Stimulated activated CD8-positive, alpha-beta memory T cell treated with anti-CD3 and anti-CD28 coated beads, Interleukin-7, amount 100 ng/mL, for 48 hours (primary cell): Measurements from ENCODE around the gene CST7.
"Not testable (repeated sequence)": the region's sequence is repeated elsewhere in the genome, so short reads cannot be mapped to it uniquely, and the experiment has no call there.

Experiments used
- DNase-seq, 2 donors: peaks; one replicate each; pipeline ENCODE4 v3.0.0-alpha.2; 2020; ENCODE audit warnings: low read depth in 1 of 2; ENCODE audit errors: extremely low read depth in 1 of 2

Gene CST7, protein sequence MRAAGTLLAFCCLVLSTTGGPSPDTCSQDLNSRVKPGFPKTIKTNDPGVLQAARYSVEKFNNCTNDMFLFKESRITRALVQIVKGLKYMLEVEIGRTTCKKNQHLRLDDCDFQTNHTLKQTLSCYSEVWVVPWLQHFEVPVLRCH

DNA sequence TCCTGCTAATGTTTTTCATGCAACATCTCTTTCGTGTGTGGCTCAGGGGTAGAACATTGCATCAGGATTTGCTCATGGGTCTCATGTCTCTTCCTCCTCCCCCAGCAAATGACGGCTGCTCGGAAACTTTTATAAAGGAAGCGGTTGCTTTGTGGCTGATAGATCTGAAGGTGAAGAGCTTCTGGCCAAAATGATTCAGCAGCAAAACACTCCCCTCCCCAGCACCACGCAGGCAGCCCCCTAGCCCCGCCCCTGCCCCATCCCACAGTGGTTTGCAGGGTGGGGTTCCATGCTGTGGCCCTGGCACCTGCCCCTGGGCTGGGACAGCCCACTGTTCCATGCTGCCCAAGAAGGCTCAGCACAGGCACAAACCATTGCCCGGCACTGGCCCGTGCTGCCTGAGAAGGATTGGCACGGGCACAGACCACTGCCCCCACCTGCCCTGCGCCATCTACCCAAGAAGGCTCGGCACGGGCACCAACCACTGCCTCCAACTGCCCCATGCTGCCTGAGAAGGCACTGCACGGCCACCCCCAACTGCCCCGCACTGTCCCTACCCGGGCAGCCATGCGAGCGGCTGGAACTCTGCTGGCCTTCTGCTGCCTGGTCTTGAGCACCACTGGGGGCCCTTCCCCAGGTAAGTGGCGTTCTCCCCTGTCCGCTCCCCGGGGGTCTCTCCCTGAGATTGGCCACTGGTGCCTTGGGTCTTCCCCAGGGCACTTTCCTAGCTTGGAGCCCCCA lies at the start of gene CST7:
Gene CST7 (plus strand): TSS at position 331 of the 741 bp plus-strand sequence. CDS start 237 bp downstream, at position 568.
- peak; percentile 78 to 90 for DNase-seq

DNA sequence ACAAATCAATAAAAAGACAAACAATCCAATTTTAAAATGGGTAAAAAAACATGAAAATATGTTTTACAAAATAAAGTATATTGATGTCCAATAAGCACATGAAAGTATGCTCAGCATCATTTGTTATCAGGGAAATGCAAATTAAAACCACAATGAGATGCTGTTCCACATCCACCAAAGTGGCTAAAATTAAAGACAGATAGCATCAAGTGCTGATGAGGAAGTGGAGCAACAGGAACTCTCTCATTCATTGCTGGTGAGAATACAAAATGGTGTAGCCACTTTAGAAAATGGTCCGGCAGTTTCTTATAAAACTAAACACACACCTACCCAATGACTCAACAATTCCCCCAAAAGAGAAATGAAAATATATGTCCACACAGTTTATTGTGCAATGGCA lies 42.3 kb upstream of the CST7 start:
- DNase-seq: no peak

DNA sequence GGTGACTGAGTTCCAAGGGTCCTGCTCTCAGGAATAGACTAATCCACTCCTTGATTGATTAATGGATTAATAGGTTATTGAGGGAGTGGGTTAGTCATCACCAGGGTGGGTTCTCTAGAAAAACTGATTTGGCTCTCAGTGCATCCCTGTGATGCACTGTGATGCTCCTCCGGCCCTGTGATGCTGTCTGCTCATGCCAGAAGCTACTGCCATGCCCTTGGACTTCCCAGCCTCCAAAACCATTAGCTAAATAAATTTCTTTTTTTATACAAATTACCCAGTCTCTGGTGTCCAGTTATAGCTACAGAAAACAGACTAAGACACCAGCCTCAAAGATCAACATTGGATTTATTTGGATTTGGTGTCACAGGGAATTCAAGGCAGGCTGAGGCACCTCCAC lies 40.4 kb upstream of the CST7 start:
- DNase-seq: no peak

DNA sequence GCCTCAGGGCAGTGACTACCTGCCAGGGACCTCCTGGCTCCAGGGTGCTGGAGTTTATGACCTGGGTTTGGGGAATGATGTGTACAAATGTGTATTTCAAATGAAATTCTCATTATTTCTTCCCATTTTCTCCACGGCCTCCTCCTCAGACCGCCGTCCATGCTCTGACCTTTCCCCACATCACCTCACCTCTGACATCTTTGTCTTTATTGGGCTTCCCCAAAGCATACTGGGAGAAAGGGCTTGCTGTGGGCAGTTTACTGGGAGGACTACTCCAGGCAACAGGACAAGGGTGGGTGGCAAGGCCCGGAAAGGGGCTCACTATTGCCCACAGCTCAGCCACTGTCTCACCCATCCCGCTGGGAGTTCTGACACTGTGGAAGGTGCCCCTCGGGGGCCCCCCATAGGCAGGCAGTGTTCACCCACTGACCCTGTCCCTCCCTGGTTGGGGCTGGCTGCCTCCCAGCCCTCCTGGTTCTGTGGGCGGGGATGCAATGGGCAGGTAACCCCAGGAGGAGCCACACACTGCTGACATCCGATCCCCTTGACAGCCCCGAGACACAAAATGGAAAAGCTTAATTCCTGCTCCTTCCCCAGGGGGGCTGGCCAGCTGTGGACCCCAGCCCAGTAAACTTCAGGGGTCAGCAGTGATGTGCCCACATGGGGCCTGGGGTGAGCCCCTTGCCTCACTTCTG lies 39.8 kb upstream of the CST7 start:
- no peak for DNase-seq

DNA sequence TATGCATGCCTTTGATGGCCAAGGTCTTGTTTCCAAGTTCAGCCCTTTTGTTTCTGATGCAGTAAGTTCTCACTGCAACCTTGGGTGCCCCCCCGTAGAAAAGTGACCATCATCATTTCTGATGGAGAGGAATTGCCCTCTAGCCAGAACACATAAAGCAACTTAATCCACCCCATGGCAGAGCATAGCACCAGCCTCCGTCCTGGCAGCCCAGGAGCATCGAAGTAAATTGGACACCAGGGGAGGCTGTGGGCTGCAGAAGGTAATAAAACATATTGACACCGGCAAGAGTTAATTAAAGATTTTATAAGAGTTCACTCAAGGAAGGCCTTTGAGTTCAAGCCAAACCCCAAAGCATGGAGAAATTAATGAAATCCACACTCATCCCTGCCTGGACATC lies 39.2 kb upstream of the CST7 start:
- no peak for DNase-seq

DNA sequence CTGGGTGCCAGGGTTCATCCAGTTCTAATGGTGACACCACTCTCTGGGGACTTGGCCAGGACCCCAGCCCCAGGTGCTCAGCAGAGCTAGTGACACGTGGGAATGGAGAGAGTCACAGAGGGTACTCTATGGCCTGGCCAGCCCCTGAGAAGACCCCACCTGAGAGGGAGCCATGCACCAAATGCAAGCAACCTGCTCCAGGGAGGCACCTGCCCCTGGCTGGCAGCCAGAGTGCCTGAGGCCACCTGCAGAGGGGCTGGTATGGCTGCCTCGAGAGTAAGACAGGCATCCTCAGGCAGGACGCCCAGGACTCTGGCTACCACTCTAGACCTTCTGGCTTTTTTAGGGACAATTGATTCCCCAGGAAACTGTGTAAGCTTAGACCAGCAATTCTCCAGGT lies 38.6 kb upstream of the CST7 start:
- DNase-seq: no peak

DNA sequence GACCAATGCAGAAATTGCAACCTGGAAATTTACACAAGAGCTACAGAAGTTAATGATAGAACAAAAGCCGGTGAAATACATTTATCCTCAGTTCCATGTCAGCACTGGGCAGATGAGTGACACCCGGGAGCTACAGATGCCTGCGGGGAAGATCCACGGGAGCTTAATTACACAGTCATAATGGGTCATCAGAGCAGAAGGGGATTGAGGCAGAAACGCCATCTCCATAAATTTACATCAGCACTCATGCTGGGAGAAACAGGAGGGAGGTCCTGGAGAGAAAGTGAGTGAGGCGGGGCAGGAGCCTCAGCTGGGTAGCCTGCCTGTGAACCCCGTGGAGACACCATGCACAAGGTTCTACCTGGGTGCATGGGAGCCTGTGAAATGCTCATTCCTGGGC lies 37.6 kb upstream of the CST7 start:
- no peak for DNase-seq

DNA sequence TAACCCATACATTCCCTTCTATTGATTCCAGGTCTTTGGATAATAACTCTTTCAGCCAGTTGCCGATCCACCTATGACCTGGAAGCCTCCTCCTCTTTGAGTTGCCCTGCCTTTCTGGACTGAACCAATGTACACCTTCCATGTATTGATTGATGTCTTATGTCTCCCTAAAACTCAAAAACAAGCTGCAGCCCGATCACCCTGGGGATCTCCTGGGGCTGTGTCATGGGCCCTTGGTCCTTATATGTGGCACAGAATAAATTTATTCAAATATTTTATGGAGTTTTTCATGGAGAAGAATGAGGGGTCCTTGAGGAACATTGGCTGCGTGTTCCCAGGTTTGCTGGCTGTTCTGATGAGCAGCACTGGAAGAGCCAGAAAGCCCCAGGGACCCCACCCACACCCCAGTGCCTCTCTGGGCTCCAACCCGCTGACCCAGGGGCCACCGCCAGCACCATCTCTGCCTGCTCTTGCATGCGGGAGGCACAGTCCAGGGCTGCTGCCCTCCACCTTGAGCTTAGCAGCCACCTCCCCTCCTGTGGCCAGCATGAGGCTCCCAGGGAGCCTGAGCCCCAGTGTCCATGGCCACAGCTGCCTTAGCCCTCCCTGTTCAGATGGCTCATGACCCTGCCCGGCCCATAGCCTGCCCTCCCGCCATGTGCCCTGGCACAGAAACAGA lies 36.5 kb upstream of the CST7 start:
- no peak for DNase-seq

DNA sequence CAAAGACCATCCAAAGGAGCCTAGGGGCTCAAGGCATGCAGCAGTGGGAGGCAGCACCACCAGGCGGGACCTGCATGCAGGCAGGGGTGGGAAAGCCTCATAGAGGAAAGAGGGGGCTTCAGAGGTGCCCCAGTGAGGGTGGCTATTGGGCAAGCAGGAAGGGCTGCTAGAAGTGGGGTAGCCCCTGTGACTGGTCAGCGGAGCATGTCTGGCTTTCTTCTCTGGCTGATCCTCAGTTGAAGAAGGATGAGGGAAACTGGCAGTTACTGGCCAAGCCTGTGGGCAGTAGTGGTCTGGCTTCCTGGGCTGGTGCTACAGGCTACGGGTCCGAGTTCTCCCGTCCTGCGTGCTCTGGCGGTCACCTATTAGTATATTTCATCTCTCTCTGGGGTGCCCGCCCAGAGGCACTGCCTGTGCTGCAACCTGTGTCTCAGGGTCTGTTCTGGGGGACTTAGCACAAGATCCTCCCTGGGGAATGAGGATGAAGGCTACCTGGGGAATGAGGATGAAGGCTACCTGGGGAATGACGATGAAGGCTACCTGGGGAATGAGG lies 35.9 kb upstream of the CST7 start:
- no peak for DNase-seq

DNA sequence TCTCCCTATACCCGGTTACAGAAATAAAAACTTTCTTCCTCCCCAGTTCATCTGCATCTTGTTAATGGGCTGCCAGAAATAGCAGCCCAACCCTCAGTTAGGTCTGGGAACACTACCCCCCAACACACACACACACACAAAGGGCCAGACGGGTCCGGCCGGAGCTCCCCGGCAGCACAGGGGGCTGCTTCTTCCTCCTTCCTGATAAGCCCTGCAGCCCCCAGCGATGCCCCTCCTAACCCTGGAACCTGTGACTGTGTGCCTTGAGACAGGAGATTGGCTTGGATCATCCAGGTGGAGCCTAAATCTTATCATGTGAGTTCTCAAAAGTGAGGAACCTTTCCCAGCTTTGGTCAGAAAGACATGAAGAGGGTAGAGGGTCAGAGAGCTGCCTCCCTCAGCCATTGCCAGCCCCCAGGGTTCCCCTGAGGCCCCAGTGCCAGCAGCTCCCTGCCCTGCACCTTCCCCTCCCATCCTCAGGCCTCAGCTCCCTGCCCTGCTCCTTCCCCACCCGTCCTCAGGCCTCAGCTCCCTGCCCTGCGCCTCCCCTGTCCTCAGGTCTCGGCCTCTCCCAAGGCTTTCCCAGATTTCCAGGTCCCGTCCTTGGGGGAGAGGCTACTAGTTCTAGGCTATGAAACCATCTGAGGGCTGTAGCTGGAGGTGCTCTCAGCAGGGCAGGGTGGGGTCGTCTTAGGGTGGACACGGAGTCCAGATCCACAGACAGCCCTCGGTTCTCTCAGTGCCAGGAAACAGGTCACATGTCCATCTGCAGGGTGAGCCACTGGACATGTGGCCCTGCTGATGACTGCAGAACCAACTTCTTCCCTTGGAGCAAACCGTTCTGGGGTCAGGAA lies 34.5 kb upstream of the CST7 start:
- DNase-seq: no peak

DNA sequence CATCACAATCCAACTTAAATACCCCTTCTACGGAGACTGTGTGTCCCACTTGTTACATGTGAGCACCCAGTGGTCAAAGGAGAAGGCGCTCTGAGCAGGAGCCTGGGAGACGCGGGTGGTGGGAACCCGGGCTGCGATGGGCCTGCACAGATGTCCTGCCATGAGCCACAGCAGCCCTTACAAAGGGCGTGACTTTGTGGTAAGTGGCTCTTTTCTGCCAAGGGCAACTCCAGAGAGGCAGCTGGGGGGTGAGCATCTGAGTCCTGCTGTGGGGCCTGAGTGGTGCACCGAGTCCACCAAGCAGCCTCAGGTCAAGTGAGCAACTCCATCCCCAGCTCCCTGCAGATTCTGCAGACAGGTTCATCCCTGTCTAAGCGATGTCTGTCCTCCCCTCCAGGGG lies 33.6 kb upstream of the CST7 start:
- DNase-seq: no peak

DNA sequence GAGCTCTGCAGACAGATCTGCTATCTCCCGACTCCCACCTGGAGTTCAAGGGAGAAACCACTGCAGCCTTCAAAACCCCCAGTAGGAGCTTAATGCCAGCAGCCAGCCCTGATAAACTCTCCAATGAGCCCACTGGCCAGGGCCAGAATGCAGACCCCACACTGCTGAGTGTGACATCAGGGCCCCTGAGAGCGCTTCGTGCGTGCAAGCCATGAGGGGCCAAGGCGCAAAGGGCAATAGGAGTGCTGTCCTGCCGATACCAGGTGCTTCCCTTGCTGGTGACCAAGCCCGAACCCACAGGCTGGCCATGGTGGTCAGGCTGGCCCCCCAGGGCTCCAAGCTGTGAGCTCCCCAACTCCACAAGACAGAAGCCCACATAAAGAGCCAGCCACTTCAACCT lies 33.2 kb upstream of the CST7 start:
- no peak for DNase-seq

DNA sequence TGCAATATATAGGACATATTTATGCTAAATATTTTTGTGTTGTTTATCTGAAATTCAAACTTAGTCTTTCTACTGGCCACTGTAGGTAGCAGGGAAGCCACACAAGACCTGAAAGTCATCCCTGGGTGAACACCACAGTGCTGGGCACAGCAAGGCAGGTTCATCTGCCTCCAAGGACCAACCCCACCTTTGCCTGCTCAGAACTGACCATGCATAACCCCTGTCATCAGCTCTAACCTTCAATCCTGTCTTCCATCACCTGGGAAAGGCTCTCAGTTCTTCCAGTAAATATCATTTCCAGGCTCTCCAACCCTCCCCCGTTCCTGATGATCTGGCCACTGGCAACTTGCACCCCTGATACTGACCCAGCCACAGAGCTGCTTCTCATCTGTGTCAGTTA lies 32.7 kb upstream of the CST7 start:
- DNase-seq: no peak

DNA sequence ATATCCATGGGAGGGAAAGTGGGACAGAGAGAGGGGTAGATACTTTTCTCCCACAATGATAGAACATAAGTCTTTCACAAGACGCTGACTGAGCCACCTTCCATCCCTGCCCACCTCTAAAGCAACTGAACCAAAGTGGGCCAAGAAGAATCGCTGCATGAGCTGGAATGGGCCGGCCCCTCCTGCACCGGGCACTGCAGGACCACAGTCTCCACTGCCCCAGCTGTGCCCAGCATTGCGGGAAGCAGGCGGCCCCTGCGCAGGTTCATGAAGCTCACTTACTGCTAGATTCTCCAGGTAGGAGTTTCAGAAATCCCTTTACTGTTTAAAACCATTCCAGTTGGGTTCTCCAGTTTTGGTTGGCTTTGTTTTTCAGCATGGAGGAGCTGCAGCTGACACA lies 32.0 kb upstream of the CST7 start:
- DNase-seq: no peak

DNA sequence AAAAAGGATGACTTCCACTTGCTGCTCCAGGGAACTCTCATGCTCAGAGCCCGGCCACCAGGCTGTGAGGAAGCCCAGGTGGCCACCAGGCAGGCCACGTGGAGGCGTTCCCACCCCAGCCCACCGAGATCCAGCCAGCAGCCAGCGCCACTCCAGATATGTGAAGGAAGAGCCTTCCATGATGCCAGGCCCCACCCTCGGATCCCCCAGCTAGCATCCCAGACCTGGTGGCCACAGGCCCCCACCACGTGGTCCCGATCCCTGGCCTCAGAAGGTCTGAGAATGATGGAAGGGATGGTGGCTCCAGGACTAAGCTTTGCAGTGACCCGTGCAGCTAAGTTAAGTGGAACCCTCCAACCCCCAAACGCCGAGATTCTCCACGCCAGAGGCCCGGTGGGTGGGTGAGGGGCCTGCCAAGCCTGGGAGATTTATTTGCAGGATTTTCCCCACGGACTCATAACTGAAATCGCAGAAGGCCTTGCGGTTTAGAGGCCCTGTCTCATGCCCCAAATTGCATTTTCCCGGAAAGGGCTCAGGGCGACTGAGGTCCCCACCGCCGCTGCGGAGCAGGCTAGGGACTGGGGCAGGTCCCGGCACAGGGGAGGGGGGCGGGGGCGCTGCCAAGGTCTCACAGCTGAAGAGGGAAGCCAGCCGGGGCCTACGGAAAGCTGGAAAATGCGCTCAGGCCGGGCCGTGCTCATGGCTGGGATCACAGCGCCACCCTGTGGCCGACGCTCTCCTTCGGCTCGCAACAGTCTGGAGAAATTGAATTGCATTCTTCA lies 31.1 kb upstream of the CST7 start:
- DNase-seq: no peak

DNA sequence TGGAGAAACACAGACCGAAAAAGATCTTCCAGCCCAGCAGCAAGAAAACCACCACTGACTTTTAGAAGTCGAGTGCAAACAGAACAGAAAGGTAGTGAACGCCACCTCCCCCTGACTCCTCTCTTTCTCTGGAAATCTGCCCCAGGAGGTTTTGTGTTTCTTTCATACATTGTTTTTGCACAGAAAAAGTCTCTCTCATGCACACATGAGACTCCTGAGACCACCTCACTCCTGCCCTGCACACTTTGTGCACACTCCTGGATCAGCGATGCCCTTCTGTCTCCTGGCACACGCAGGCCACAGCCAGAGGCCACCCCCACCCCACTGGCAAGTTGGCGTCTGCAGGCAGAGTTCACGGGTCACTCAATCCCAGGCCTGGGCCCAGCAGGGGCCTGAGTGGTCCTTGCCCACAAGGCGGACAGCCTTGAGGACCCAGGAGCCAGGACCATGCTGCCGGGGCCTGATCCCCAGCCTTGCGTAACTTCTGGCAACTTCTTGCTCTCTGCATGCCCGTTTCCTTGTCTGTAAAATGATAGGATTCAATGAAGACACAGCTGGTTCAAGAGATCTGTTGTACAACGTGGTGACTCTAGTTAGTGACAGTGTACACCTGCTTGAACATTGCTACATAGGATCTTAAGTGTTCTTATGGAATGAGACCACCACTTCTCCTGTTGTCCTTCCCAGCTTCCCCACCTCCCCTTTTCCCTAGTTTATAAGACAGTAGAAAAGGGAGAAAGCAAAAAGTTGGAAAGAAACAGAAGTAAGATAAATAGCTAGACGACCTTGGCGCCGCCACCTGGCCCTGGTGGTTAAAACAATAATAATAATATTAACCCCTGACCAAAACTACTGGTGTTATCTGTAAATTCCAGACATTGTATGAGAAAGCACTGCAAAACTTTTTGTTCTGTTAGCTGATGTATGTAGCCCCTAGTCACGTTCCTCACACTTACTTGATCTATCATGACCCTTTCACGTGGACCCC lies 30.2 kb upstream of the CST7 start:
- no peak for DNase-seq

DNA sequence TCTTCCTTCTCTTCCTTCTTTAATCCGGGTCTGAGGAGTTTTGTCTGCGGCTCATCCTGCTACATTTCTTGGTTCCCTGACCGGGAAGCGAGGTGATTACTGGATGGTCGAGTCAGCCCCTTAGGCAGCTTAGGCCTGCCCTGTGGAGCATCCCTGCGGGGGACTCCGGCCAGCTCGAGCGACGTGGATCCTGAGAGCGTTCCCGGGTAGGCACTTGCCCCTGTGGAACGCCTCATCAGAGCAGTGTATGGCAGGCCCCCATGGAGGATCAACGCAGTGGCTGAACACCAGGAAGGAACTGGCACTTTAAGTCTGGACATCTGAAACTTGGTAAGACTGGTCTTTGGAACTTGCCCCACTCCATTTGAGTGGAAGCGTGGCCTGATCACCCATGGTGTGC lies 29.4 kb upstream of the CST7 start:
- not testable (repeated sequence) for DNase-seq

DNA sequence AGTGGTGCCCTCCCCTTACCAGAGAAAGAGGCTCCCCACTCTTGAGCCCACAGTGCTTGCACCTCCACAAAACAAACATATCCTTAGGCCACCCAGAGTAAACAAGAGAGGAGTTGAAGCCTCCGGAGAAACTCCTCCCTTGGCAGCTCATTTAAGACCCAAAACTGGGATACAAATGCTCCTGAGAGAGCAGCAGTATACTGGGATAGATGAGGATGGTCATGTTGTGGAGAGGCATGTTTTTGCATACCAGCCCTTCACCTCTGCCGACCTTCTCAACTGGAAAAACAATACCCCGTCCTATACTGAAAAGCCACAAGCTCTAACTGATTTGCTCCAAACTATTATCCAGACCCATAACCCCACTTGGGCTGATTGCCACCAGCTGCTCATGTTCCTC lies 28.4 kb upstream of the CST7 start:
- not testable (repeated sequence) for DNase-seq

DNA sequence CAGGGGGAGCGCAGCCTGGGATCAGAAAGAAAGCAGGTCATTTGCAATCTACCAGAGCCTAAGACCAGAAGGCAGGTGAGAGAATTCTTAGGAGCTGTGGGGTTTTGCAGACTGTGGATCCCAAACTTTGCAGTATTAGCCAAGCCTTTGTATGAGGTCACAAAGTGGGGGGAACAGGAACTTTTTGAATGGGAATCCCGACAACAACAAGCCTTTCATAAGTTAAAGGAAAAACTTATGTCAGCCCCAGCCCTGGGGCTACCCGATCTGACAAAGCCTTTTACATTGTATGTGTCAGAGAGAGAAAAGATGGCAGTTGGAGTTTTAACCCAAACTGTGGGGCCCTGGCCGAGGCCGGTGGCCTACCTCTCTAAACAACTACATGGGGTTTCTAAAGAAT lies 19.8 kb upstream of the CST7 start:
- DNase-seq: not testable (repeated sequence)
